ENCODE results near the gene GEMIN5.
"Not testable (repeated sequence)": the region's sequence is repeated elsewhere in the genome, so short reads cannot be mapped to it uniquely, and the experiment has no call there.

The GEMIN5 gene

DNA sequence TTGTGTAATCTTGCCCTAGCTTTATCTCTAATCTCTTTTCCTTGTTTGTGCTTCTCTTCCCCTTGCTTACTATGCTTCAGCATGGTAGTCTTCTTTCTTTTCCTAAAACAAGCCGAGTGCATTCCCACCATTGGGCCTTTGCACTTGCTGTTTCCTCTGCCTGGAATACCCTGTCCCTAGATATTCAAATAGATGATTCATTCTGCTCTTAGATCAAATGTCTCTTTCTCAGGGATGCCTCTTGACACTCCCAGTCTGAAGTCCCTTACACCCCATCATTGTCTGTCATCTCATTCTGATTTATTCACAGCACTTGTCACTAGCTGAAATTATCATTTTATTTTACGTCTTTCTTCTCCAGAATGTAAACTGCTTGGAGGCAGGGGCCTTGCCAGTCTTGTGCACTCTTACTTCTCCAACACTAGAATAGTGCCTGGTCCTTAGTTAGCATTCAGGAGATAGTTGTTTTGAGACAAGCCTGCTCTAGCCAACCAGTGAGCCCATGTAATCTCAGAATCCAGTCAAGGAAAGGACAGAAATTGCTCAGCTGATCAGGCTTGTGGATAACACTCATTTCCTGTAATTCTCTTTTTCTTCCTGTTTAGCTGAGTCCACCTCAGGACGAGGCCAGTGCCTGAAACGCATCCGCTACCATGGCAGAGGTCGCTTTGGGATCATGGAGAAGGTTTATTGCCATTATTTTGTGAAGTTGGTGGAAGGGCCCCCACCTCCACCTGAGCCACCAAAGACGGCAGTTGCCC lies 28.2 kb upstream of the GEMIN5 start:
- no peak for DNase-seq
- Mint-ChIP-seq H3K36me3 (ENCODE audit: insufficient read depth) (peaks cover 41% of the 10 kb centered on the region), H3K4me1 (ENCODE audit: low read depth in 2 of 2) (peaks cover 0 to 8% of the 10 kb centered on the region in 2 donors)

DNA sequence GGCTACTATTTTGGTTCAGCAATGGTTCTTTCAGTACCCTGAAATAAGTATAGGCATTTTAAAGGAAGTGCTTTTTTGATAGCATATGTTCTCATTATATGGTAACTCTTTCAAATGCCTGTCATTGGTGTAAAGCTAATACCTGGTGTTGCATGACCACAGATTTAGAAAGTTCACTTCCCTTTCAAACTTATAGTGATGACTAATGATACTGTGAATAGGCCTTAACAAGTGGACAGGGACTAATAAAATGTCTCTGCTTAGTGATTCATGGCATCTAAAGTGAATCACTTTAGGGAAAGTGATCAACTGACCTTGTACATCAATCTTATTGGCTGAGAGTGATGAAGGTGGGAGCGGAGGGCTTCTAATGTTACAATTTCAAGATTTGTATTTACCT lies 24.5 kb upstream of the GEMIN5 start:
- Mint-ChIP-seq H3K27me3 (no peaks in the 10 kb centered on the region), H3K4me3 (no peak overlapping the region), H3K36me3 (ENCODE audit: insufficient read depth) (peaks cover 67% of the 10 kb centered on the region), H3K27ac (peak overlapping the region in 1 of 2 donors; percentile 41), H3K4me1 (ENCODE audit: low read depth in 2 of 2) (peaks cover 0 to 8% of the 10 kb centered on the region in 2 donors), H3K9me3 (no peaks in the 10 kb centered on the region)
- DNase-seq: no peak
- ATAC-seq (replicated peaks): no peak

More for the DNA sequence above, 28.2 kb upstream of the GEMIN5 start:
- ATAC-seq (replicated peaks): no peak
- Mint-ChIP-seq H3K9me3 (no peaks in the 10 kb centered on the region), H3K27ac (peak overlapping the region in 1 of 2 donors; percentile 20), H3K4me3 (no peak overlapping the region), H3K27me3 (no peaks in the 10 kb centered on the region)

DNA sequence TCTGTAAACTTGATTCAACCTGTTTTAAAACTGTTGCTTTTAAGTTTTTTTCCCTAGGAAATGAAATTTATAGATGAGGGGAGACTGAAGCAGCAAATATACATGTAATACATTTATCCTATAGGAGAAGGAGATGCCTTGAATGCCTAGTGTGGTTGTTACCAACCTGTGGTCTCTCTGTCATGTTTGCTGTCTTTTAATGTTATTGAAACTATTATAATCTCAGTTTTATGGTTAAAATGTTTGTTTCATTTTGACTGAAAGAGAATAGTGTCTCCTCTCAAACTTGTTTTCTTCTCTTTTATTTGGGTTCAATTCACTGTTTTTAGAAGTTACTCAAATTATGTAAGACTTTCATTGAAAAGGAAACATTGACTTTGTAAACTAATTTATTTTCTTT lies 18.7 kb upstream of the GEMIN5 start:
- ATAC-seq (replicated peaks) (no peak), DNase-seq (no peak)
- Mint-ChIP-seq H3K4me1 (ENCODE audit: low read depth in 2 of 2) (peaks cover 0 to 5% of the 10 kb centered on the region in 2 donors), H3K4me3 (no peak overlapping the region), H3K27ac (peak overlapping the region in 1 of 2 donors; percentile 36), H3K36me3 (ENCODE audit: insufficient read depth) (peaks cover 65% of the 10 kb centered on the region), H3K27me3 (no peaks in the 10 kb centered on the region), H3K9me3 (no peaks in the 10 kb centered on the region)

DNA sequence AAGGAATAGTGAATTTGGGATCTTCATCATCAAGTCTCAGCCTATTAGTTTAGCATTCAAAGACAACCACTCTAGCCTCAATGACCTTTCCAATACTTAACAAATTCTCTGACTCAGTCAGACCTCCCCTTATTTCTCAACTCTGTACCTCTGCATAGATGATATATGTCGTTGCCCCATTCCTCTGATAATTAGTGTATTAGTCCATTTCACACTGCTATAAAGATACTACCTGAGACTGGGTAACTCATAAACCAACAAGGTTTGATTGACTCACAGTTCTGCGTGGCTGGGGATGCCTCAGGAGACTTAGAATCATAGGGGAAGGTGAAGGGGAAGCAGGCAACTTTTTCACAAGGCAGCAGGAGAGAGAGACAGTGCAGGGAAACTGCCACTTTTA lies 11.8 kb upstream of the GEMIN5 start:
- peaks cover 22% of the 10 kb centered on the region for H3K36me3 Mint-ChIP-seq (ENCODE audit: insufficient read depth)
- peaks cover 24 to 32% of the 10 kb centered on the region in 2 donors for H3K4me1 Mint-ChIP-seq (ENCODE audit: low read depth in 2 of 2)
- H3K27ac Mint-ChIP-seq: peak overlapping the region; percentile 9 to 14
- H3K4me3 Mint-ChIP-seq: no peak overlapping the region
- ATAC-seq (replicated peaks) (no peak), DNase-seq (no peak)
- H3K27me3 Mint-ChIP-seq: no peaks in the 10 kb centered on the region
- no peaks in the 10 kb centered on the region for H3K9me3 Mint-ChIP-seq

DNA sequence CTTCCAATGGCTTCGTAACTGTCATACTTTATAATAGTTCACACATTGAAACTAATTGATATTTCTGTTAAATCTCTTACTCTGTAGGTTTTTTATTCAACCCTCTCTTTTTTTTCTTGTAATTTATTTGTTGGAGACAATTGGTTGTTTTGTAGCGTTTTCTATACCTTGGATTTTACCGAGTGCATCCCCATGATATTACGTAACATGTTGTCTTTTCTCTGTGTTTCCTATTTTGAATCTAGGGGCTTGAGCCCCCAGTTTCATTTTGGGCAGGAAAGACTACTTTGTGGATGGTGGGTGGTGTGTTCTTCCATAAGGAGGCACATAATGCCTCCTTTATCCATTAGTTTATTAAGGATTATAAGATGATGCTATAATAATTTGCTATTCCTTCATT lies 10.3 kb upstream of the GEMIN5 start:
- no peak for ATAC-seq (replicated peaks)
- no peak overlapping the region for H3K4me3 Mint-ChIP-seq
- H3K36me3 Mint-ChIP-seq (ENCODE audit: insufficient read depth): peaks cover 11% of the 10 kb centered on the region
- H3K4me1 Mint-ChIP-seq (ENCODE audit: low read depth in 2 of 2): peaks cover 24 to 32% of the 10 kb centered on the region in 2 donors
- H3K9me3 Mint-ChIP-seq: no peaks in the 10 kb centered on the region
- no peaks in the 10 kb centered on the region for H3K27me3 Mint-ChIP-seq
- no peak for DNase-seq
- peak overlapping the region in 1 of 2 donors; percentile 35 for H3K27ac Mint-ChIP-seq

DNA sequence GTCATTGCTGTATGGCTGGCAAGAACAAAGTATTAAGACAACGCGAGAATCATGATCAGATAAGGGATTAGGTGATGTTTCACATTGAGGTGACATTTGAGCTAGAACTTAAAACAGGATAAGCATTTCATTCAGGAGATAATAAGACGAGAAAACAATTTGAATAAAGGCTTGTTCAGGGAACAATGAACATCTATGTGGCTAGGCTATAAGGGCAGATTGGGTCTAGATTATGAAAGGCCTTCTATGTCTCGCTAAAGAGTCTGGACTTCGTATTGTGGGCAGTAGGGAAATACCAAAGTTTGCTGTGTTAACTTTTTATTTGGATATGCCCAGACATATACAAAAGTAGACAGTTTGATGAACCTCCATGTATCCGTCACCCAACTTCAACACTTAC lies 9.8 kb upstream of the GEMIN5 start:
- no peak for ATAC-seq (replicated peaks)
- no peaks in the 10 kb centered on the region for H3K27me3 Mint-ChIP-seq
- H3K27ac Mint-ChIP-seq: peak overlapping the region in 1 of 2 donors; percentile 35
- H3K9me3 Mint-ChIP-seq: no peaks in the 10 kb centered on the region
- H3K36me3 Mint-ChIP-seq (ENCODE audit: insufficient read depth): peaks cover 11% of the 10 kb centered on the region
- H3K4me3 Mint-ChIP-seq: no peak overlapping the region
- H3K4me1 Mint-ChIP-seq (ENCODE audit: low read depth in 2 of 2): peaks cover 27 to 34% of the 10 kb centered on the region in 2 donors
- DNase-seq: no peak

DNA sequence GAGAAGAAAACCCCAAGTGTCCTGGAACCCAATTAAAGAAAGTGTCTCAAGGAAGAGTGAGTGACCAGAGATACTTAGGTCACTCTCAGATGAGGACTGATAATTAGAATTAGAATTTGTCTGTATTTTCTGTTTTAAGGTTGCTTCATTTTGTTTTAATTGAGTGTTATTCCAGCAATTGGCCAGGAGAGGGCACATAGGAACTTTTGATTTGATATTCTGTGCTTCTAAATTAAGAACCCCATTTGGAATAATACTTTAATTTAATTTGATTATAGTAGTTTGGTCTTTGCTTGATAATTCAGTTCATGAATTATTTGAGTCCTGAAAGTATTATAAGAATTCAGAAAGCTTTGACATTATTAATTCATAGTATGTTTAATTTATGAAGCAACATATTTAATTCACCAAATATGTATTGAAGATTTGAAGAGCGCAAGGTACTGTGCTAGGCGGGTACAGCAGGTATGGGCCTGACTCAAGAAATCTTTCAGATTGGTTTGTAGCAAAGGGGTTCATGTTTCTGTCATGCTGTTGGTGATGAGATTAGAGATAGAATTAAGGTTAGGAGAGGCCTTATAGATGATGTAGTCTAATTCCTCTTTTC lies 7.8 kb upstream of the GEMIN5 start:
- H3K36me3 Mint-ChIP-seq (ENCODE audit: insufficient read depth): peaks cover 8% of the 10 kb centered on the region
- no peak overlapping the region for H3K4me3 Mint-ChIP-seq
- DNase-seq (no peak), ATAC-seq (replicated peaks) (no peak)
- no peaks in the 10 kb centered on the region for H3K9me3 Mint-ChIP-seq
- no peak overlapping the region for H3K27ac Mint-ChIP-seq
- H3K27me3 Mint-ChIP-seq: no peaks in the 10 kb centered on the region
- peaks cover 40 to 46% of the 10 kb centered on the region in 2 donors for H3K4me1 Mint-ChIP-seq (ENCODE audit: low read depth in 2 of 2)

DNA sequence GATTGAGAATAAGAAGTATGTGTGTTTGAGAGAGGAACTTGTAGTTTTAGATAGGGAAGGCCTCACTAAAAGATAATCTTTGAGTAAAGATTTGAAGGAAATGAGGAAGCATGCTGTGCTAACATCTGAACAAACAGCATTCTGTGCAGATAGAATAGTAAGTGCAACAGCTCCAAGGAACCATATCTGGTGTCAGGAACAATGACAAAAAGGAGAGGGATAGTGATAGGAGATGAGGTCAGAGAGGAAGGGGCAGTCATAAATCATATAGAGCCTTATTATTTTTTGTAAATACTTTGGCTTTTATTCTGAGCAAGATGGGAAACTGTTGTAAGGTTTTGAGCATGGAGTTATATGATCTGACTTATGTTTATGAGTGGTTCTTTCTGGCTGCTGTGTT lies 6.7 kb upstream of the GEMIN5 start:
- H3K4me3 Mint-ChIP-seq: no peak overlapping the region
- H3K27me3 Mint-ChIP-seq: no peaks in the 10 kb centered on the region
- H3K27ac Mint-ChIP-seq: no peak overlapping the region
- no peak for ATAC-seq (replicated peaks)
- peaks cover 33 to 40% of the 10 kb centered on the region in 2 donors for H3K4me1 Mint-ChIP-seq (ENCODE audit: low read depth in 2 of 2)
- no peaks in the 10 kb centered on the region for H3K9me3 Mint-ChIP-seq
- H3K36me3 Mint-ChIP-seq (ENCODE audit: insufficient read depth): peaks cover 10% of the 10 kb centered on the region
- no peak for DNase-seq

DNA sequence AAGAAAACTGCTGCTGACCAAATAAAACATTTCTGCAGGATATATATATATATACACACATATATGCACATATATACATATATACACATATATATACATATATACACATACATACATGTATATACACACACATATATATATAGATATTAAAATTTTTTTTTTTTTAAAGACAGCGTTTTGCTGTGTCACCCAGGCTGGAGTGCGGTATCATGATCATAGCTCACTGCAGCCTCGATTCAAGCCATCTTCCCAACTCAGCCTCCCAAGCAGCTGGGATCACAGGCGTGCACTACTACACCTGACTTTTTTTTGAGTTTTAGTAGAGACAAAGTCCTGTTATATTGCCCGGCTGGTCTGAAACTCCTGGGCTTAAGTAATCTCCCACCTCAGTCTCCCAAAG lies 5.5 kb upstream of the GEMIN5 start:
- H3K9me3 Mint-ChIP-seq: no peaks in the 10 kb centered on the region
- no peak for ATAC-seq (replicated peaks)
- no peak for DNase-seq
- H3K36me3 Mint-ChIP-seq (ENCODE audit: insufficient read depth): peaks cover 10% of the 10 kb centered on the region
- no peaks in the 10 kb centered on the region for H3K27me3 Mint-ChIP-seq
- H3K27ac Mint-ChIP-seq: no peak overlapping the region
- peaks cover 22 to 31% of the 10 kb centered on the region in 2 donors for H3K4me1 Mint-ChIP-seq (ENCODE audit: low read depth in 2 of 2)
- no peak overlapping the region for H3K4me3 Mint-ChIP-seq

DNA sequence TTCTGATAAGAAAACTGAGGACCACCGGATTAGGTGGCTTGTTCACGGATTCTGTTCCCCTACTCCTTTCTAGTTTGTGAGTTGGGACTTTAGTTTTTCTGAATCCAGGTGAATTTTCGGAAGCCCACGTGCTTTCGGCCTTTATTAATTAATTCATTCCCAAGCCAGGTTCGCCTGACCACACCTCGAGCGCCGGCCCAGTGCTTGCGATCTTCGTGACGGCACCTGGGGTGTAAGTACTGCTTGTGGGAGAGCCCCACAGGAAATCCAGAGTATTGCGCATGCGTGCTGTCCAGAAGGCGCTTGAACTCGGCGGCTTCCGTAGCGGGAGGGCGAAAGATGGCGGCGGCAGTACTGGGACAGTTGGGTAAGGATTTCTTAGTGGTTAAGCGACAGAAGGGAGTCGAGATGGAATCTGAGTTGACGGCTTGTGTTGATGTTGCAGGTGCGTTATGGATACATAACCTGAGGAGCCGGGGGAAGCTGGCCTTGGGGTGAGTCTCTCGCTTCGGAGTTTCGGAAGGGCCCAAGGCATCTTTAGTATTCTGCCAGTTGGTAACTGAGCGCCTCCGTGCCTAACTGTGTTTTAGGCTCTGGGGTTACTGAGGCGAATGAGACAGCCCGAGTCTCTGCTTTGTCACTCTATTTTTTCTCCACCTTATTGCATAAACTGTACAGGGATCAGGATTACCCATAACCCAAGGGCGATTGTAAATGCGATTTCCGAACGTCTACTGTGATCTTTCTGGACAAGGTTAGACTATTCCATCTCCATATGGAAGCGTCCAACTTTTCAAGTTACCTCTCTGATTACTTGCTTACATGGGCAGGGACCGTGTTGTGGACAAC lies 3.0 kb upstream of the GEMIN5 start, which contains the start of gene MRPL22:
Gene MRPL22, plus strand, starts transcription at position 302 of the 849 bp plus-strand sequence. Its CDS starts 38 bp downstream, at position 340.
- DNase-seq (peak; percentile 94 to 96 (median 95)), ATAC-seq (replicated peaks) (peak; percentile 65)
- Mint-ChIP-seq H3K27me3 (no peaks in the 10 kb centered on the region), H3K4me3 (peak within 1 kb of the TSS; percentile 94 to 95), H3K4me1 (ENCODE audit: low read depth in 2 of 2) (peaks cover 31 to 39% of the 10 kb centered on the region in 2 donors), H3K9me3 (no peaks in the 10 kb centered on the region), H3K36me3 (ENCODE audit: insufficient read depth) (peaks cover 10% of the 10 kb centered on the region), H3K27ac (peak within 1 kb of the TSS; percentile 90 to 96)

DNA sequence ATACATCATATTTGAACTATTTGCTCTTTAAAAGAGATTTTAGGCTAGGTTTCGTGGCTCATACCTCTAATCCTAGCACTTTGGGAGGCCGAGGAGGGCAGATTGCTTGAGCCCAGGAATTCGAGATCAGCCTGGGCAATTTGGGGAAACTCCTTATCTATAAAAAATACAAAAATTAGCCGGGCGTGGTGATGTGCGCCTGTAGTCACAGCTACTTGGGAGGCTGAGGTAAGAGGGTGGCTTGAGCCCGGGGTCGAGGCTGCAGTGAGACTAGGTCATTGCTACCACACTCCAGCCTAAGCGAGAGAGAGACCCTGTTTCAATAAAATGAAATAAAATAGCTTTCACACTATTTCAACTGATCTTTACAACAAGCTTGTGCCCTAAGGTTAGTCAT lies 2.4 kb upstream of the GEMIN5 start:
- H3K9me3 Mint-ChIP-seq: no peaks in the 10 kb centered on the region
- no peaks in the 10 kb centered on the region for H3K27me3 Mint-ChIP-seq
- peaks cover 31 to 39% of the 10 kb centered on the region in 2 donors for H3K4me1 Mint-ChIP-seq (ENCODE audit: low read depth in 2 of 2)
- no peak for DNase-seq
- H3K36me3 Mint-ChIP-seq (ENCODE audit: insufficient read depth): peaks cover 10% of the 10 kb centered on the region
- H3K27ac Mint-ChIP-seq: peak overlapping the region; percentile 90 to 96
- ATAC-seq (replicated peaks): no peak
- peak overlapping the region; percentile 94 to 95 for H3K4me3 Mint-ChIP-seq

DNA sequence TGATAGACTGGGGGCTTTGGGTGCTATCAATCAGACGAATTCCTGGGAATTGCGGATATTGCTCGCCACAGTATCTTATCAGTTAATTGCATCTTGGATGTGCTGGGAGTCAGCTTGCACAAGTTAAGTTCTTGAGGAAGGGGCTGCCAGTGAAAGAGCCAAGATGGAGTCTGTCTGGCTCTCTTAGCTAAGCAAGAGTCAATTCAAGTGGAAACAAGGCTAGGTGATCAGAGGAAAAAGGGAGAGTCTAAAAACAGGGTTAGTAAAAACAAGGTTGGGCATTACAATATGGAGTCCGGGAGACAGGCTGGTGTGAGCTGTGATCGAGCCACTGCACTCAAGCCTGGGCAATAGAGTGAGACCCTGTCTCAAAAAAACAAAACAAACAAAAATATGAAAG lies 1.4 kb upstream of the GEMIN5 start:
- not testable (repeated sequence) for ATAC-seq (replicated peaks); H3K36me3 Mint-ChIP-seq (ENCODE audit: insufficient read depth); H3K27me3 Mint-ChIP-seq; H3K27ac Mint-ChIP-seq; H3K9me3 Mint-ChIP-seq; DNase-seq
- H3K4me3 Mint-ChIP-seq: peak overlapping the region; percentile 94 to 95
- peaks cover 34 to 45% of the 10 kb centered on the region in 2 donors for H3K4me1 Mint-ChIP-seq (ENCODE audit: low read depth in 2 of 2)

DNA sequence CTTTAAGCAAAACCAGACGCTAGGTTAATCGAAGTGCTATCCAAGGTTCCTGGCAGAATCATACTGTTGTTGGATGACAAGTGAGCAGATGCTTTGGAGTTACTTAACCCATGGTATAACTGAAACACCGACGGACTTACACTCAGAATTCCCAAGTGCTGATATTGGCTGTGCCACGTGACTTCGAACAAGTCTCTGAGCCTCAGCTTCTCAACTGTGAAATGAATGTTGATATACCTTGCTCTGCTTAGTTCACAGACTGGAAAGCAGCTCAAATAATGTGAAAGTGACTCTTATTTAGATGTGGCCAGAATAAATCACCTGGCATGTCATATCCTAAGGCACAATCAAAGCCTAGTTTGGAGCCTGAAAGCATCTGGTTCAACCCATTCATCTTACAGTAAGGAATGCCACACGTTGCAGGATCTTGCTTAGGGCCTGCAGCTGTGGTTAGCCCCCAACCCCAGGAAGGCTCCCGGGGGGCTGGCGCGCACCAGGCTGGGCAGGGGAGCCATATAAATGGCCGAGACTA lies 759 bp downstream of the GEMIN5 start:
- no peak for ATAC-seq (replicated peaks)
- Mint-ChIP-seq H3K27ac (peak overlapping the region; percentile 83 to 89), H3K36me3 (ENCODE audit: insufficient read depth) (peaks cover 15% of the 10 kb centered on the region), H3K4me3 (peak overlapping the region; percentile 86 to 88), H3K27me3 (no peaks in the 10 kb centered on the region), H3K9me3 (no peaks in the 10 kb centered on the region), H3K4me1 (ENCODE audit: low read depth in 2 of 2) (peaks cover 28 to 46% of the 10 kb centered on the region in 2 donors)
- no peak for DNase-seq
